Stomach (tissue), 9 donors: ENCODE data around the gene MAST4. TPM values are rescaled to one million over a fixed set of nuclear protein-coding genes. Genes with fewer than 3 reads are reported as not detected.

Experiments
- DNase-seq, 2 donors: peaks; one replicate each; pipeline versions ENCODE4 v3.0.0 to v3.0.0-alpha.2; 2013 to 2019
- H3K27ac ChIP-seq, 5 donors: fragments of 200-600 bp in 4 of 5; sonication (generic) in 4 of 5; one replicate each; pipeline ENCODE4 v1.5.1; 2013 to 2019; ENCODE audit warnings: mild to moderate bottlenecking in 1 of 5, moderate library complexity in 1 of 5
- H3K27me3 ChIP-seq, 3 donors: fragments of 200-600 bp; sonication (generic); one replicate each; pipeline ENCODE4 v1.5.1; 2017 to 2019; ENCODE audit warnings: mixed run types in 1 of 3
- H3K36me3 ChIP-seq, 4 donors: fragments of 200-600 bp; sonication (generic); 1 replicate in 3 of 4; 2 replicates in 1 of 4; pipeline ENCODE4 v1.5.1; 2016 to 2019
- H3K4me1 ChIP-seq, 4 donors: fragments of 200-600 bp; sonication (generic); one replicate each; pipeline ENCODE4 v1.5.1; 2016 to 2019
- H3K4me3 ChIP-seq, 4 donors: fragments of 200-600 bp; sonication (generic) in 3 of 4; one replicate each; pipeline ENCODE4 v1.5.1; 2016 to 2019; ENCODE audit warnings: mild to moderate bottlenecking in 1 of 4
- H3K9me3 ChIP-seq, 4 donors: fragments of 200-600 bp; sonication (generic); one replicate each; pipeline ENCODE4 v1.5.1; 2016 to 2019
- CTCF ChIP-seq, 7 experiments: fragments of 450-650 bp in 4 of 7; fragments of 200-600 bp in 3 of 7; sonication (generic) in 3 of 7; IDR thresholded peaks; one replicate each; pipeline ENCODE4 v1.5.1; 2016 to 2019; ENCODE audit warnings: antibody characterized with exemption in 7 of 7, control low read depth in 2 of 7, mild to moderate bottlenecking in 1 of 7
- EP300 ChIP-seq: sonication (generic); formaldehyde crosslinking; IDR thresholded peaks from one replicate; pipeline ENCODE4 v1.6.1; 2017; ENCODE audit warnings: antibody characterized with exemption
- POLR2A ChIP-seq, 4 donors: fragments of 450-650 bp; IDR thresholded peaks; one replicate each; pipeline ENCODE4 v1.6.1; 2016; ENCODE audit warnings: antibody characterized with exemption in 4 of 4, control low read depth in 2 of 4, mild to moderate bottlenecking in 1 of 4, moderate library complexity in 1 of 4
- POLR2AphosphoS5 ChIP-seq, 3 donors: sonication (generic); formaldehyde crosslinking; IDR thresholded peaks; one replicate each; pipeline ENCODE4 v1.6.1; 2016; ENCODE audit warnings: antibody characterized with exemption in 3 of 3
- WGBS, 5 donors: extraction: QIAGEN DNeasy Blood & Tissue Kit in 3 of 5; methylation state at CpG; one replicate each; pipeline versions ENCODE4 v1.1.5 to v1.1.7; 2013 to 2018; 5-methylcytosine and 5-hydroxymethylcytosine counted together
- intact Hi-C: fragments of 100-400 bp; cut with DNase I; formaldehyde crosslinking; loops from one replicate; pipeline ENCODE4 v1.15.1; 2023; ENCODE audit warnings: low total_unique reads
- polyA plus RNA-seq, 3 donors: library from polyadenylated mRNA; stranded (reverse); fragments of 200-250 nt; gene quantifications; one replicate each; pipeline ENCODE4 v1.2.3, GENCODE V29; 2013
- total RNA-seq, 5 donors: library from RNA; depleted of rRNA; stranded (reverse); fragments of >200 nt; gene quantifications; one replicate each; pipeline versions ENCODE4 v1.1.0 to v1.2.3, GENCODE V29; 2014 to 2016
- donor health status: healthy with polysubstance abuse.
- donor health status: Bipolar disorder and iron deficiency.
- donor health status: healthy.

The MAST4 gene
- total and polyA plus RNA-seq, 8 donors: 1.5 to 52.5 (median 32.1) TPM

- TF ChIP-seq POLR2A (IDR thresholded peaks at IDR 0.05) (no peak), EP300 (no peak), POLR2AphosphoS5 (IDR thresholded peaks at IDR 0.05) (no peak), CTCF (IDR thresholded peaks at IDR 0.05) (no peak)
- H3K27ac ChIP-seq: no peak overlapping the region
- no peak overlapping the region for H3K4me3 ChIP-seq
- no peak for DNase-seq
- H3K9me3 ChIP-seq: no peaks in the 10 kb centered on the region
- no peaks in the 10 kb centered on the region for H3K27me3 ChIP-seq
- peaks cover 0 to 58% (median 36%) of the 10 kb centered on the region in 4 donors for H3K4me1 ChIP-seq
- H3K36me3 ChIP-seq: no peaks in the 10 kb centered on the region
- intact Hi-C loops: no loop called here
Observed at GRCh38 chr5:67029481-67029880, 433.3 kb downstream of the MAST4 start.

- no peak overlapping the region for H3K27ac ChIP-seq
- TF ChIP-seq POLR2A (IDR thresholded peaks at IDR 0.05) (no peak), CTCF (IDR thresholded peaks at IDR 0.05) (no peak)
- H3K27me3 ChIP-seq: no peaks in the 10 kb centered on the region
- WGBS, 5 donors: 12 to 22% (median 20%) methylated on average over 2 of the region's 2 CpGs
- no peaks in the 10 kb centered on the region for H3K9me3 ChIP-seq
- intact Hi-C loops: no loop called here
- no peaks in the 10 kb centered on the region for H3K36me3 ChIP-seq
- H3K4me3 ChIP-seq: no peak overlapping the region
- DNase-seq: no peak
- H3K4me1 ChIP-seq: peaks cover 0 to 61% (median 38%) of the 10 kb centered on the region in 4 donors
Observed at GRCh38 chr5:67030289-67031056, 434.3 kb downstream of the MAST4 start.

- 55 to 67% (median 64%) methylated on average over 3 of the region's 3 CpGs for whole genome bisulfite sequencing, 5 donors
- no peaks in the 10 kb centered on the region for H3K36me3 ChIP-seq
- no peak overlapping the region for H3K4me3 ChIP-seq
- no peaks in the 10 kb centered on the region for H3K9me3 ChIP-seq
- no peak for DNase-seq
- peaks cover 0 to 60% (median 36%) of the 10 kb centered on the region in 4 donors for H3K4me1 ChIP-seq
- TF ChIP-seq CTCF (IDR thresholded peaks at IDR 0.05) (no peak), POLR2A (IDR thresholded peaks at IDR 0.05) (no peak), POLR2AphosphoS5 (IDR thresholded peaks at IDR 0.05) (no peak), EP300 (no peak)
- intact Hi-C loops: no loop called here
- H3K27ac ChIP-seq: no peak overlapping the region
- H3K27me3 ChIP-seq: no peaks in the 10 kb centered on the region
Observed at GRCh38 chr5:67031057-67031443, 434.9 kb downstream of the MAST4 start.

GRCh38 chr5:67031692-67032091, 435.5 kb downstream of the MAST4 start:
- 54 to 65% (median 61%) methylated on average over 3 of the region's 3 CpGs for WGBS, 5 donors
- peaks cover 0 to 55% (median 36%) of the 10 kb centered on the region in 4 donors for H3K4me1 ChIP-seq
- no peaks in the 10 kb centered on the region for H3K36me3 ChIP-seq
- DNase-seq: no peak
- no peaks in the 10 kb centered on the region for H3K9me3 ChIP-seq
- intact Hi-C loops: no loop called here
- no peak overlapping the region for H3K4me3 ChIP-seq
- TF ChIP-seq CTCF (IDR thresholded peaks at IDR 0.05) (no peak), POLR2A (IDR thresholded peaks at IDR 0.05) (no peak), POLR2AphosphoS5 (IDR thresholded peaks at IDR 0.05) (no peak), EP300 (no peak)
- H3K27ac ChIP-seq: no peak overlapping the region
- H3K27me3 ChIP-seq: no peaks in the 10 kb centered on the region
